HEK293 (cell line): Measurements from ENCODE around the gene PAMR1.

Experiments used
- CTCF ChIA-PET: fragments of 350-600 bp; formaldehyde crosslinking; extraction: SDS; loops from one replicate; lab custom pipeline; 2021; ENCODE audit warnings: antibody characterized with exemption; lab: Yijun Ruan, JAX
- POLR2A ChIA-PET: fragments of 300-600 bp; formaldehyde crosslinking; extraction: SDS; loops from one replicate; lab custom pipeline; 2020; ENCODE audit warnings: antibody characterized with exemption, inconsistent platforms; lab: Yijun Ruan, JAX
- H3K27ac ChIP-seq: fragments of 200-500 bp; sonication (Bioruptor generic); 2 replicates; pipeline ENCODE4 v1.5.1; 2014; ENCODE audit warnings: low read depth, low read length, control low read depth, inconsistent platforms; ENCODE audit errors: extremely low read depth
- H3K36me3 ChIP-seq, 2 experiments: fragments of 200-500 bp in 1 of 2; sonication (Bioruptor generic) in 1 of 2; 1 replicate in 1 of 2; 2 replicates in 1 of 2; pipeline ENCODE4 v1.5.1; 2014 to 2017; ENCODE audit warnings: inconsistent platforms in 2 of 2, low read length in 2 of 2; ENCODE audit not compliant: control insufficient read depth in 2 of 2, insufficient read depth in 1 of 2
- H3K4me1 ChIP-seq: fragments of 200-500 bp; sonication (Bioruptor generic); 2 replicates; pipeline ENCODE4 v1.5.1; 2014; ENCODE audit warnings: mild to moderate bottlenecking, low read length, inconsistent platforms; ENCODE audit not compliant: control insufficient read depth, insufficient read depth
- H3K4me3 ChIP-seq: 2 replicates; pipeline ENCODE4 v1.5.1; 2011; ENCODE audit warnings: low read depth, mild to moderate bottlenecking, control low read depth, low read length, moderate library complexity
- H3K9me3 ChIP-seq: fragments of 200-500 bp; sonication (Bioruptor generic); 2 replicates; pipeline ENCODE4 v1.5.1; 2014; ENCODE audit warnings: low read depth, low read length, inconsistent platforms; ENCODE audit not compliant: control insufficient read depth, insufficient read depth
- BCL11B ChIP-seq: fragments of 450-650 bp; formaldehyde crosslinking; IDR thresholded peaks from 2 replicates; pipeline ENCODE4 v1.5.1; 2016; ENCODE audit warnings: low read depth, missing biosample characterization, missing genetic modification characterization
- MEIS1 ChIP-seq: sonication (generic); formaldehyde crosslinking; IDR thresholded peaks from 2 replicates; pipeline ENCODE4 v1.8.1; 2022; ENCODE audit warnings: missing genetic modification reagents, mild to moderate bottlenecking, borderline replicate concordance
- SCRT2 ChIP-seq: fragments of 450-650 bp; formaldehyde crosslinking; IDR thresholded peaks from 2 replicates; pipeline ENCODE4 v1.5.1; 2016; ENCODE audit warnings: missing biosample characterization, missing genetic modification characterization
- WT1 ChIP-seq: fragments of 450-650 bp; formaldehyde crosslinking; IDR thresholded peaks from 2 replicates; pipeline ENCODE4 v1.5.1; 2016; ENCODE audit warnings: missing biosample characterization, missing genetic modification characterization
- ZFP69B ChIP-seq: fragments of 450-650 bp; formaldehyde crosslinking; IDR thresholded peaks from 2 replicates; pipeline ENCODE4 v1.5.1; 2016; ENCODE audit warnings: missing biosample characterization, missing genetic modification characterization
- ZIC2 ChIP-seq: fragments of 450-650 bp; formaldehyde crosslinking; IDR thresholded peaks from 2 replicates; pipeline ENCODE4 v1.5.1; 2016; ENCODE audit warnings: missing biosample characterization, missing genetic modification characterization
- ZNF169 ChIP-seq: fragments of 450-650 bp; formaldehyde crosslinking; IDR thresholded peaks from 2 replicates; pipeline ENCODE4 v1.5.1; 2016; ENCODE audit warnings: missing biosample characterization, missing genetic modification characterization
- ZNF175 ChIP-seq: fragments of 450-650 bp; formaldehyde crosslinking; IDR thresholded peaks from 2 replicates; pipeline ENCODE4 v1.5.1; 2016; ENCODE audit warnings: missing biosample characterization, missing genetic modification characterization
- ZNF266 ChIP-seq: fragments of 450-650 bp; formaldehyde crosslinking; IDR thresholded peaks from 2 replicates; pipeline ENCODE4 v1.5.1; 2016; ENCODE audit warnings: missing biosample characterization, missing genetic modification characterization, low read depth
- ZNF391 ChIP-seq: fragments of 450-650 bp; formaldehyde crosslinking; IDR thresholded peaks from 2 replicates; pipeline ENCODE4 v1.5.1; 2016; ENCODE audit warnings: low read depth, missing biosample characterization, missing genetic modification characterization, borderline replicate concordance
- ZNF404 ChIP-seq: fragments of 450-650 bp; formaldehyde crosslinking; IDR thresholded peaks from 2 replicates; pipeline ENCODE4 v1.5.1; 2017; ENCODE audit warnings: missing biosample characterization, missing genetic modification characterization
- ZNF544 ChIP-seq: fragments of 450-650 bp; formaldehyde crosslinking; IDR thresholded peaks from 2 replicates; pipeline ENCODE4 v1.5.0; 2017; ENCODE audit warnings: missing biosample characterization, missing genetic modification characterization
- ZNF549 ChIP-seq: fragments of 450-650 bp; IDR thresholded peaks from 2 replicates; pipeline ENCODE4 v1.5.1; 2018; ENCODE audit warnings: missing biosample characterization, missing genetic modification characterization, mild to moderate bottlenecking, inconsistent platforms, moderate library complexity
- ZNF585B ChIP-seq: fragments of 450-650 bp; formaldehyde crosslinking; IDR thresholded peaks from 2 replicates; pipeline ENCODE4 v1.5.1; 2016; ENCODE audit warnings: missing biosample characterization, missing genetic modification characterization
- ZNF654 ChIP-seq: fragments of 450-650 bp; formaldehyde crosslinking; IDR thresholded peaks from 2 replicates; pipeline ENCODE4 v1.5.1; 2016; ENCODE audit warnings: low read depth, missing biosample characterization, missing genetic modification characterization
- ZNF664 ChIP-seq: fragments of 450-650 bp; formaldehyde crosslinking; IDR thresholded peaks from 2 replicates; pipeline ENCODE4 v1.5.1; 2016; ENCODE audit warnings: missing biosample characterization, missing genetic modification characterization
- ZNF747 ChIP-seq: fragments of 450-650 bp; formaldehyde crosslinking; IDR thresholded peaks from 2 replicates; pipeline ENCODE4 v1.5.1; 2016; ENCODE audit warnings: missing biosample characterization, missing genetic modification characterization
- ZNF76 ChIP-seq: fragments of 450-650 bp; formaldehyde crosslinking; IDR thresholded peaks from 2 replicates; pipeline ENCODE4; 2016; ENCODE audit warnings: low read depth, missing biosample characterization, missing genetic modification characterization, borderline replicate concordance
- TF ChIP-seq, protein P1 (sequence below): fragments of 450-650 bp; formaldehyde crosslinking; IDR thresholded peaks from 2 replicates; pipeline ENCODE4 v1.5.1; 2017; ENCODE audit warnings: missing biosample characterization, missing genetic modification characterization
- TF ChIP-seq, protein P2 (sequence below): fragments of 450-650 bp; formaldehyde crosslinking; IDR thresholded peaks from 2 replicates; pipeline ENCODE4 v1.5.1; 2016; ENCODE audit warnings: missing biosample characterization, missing genetic modification characterization
- TF ChIP-seq, protein P3 (sequence below): fragments of 450-650 bp; formaldehyde crosslinking; IDR thresholded peaks from 2 replicates; pipeline ENCODE4 v1.5.1; 2017; ENCODE audit warnings: missing biosample characterization, missing genetic modification characterization
- TF ChIP-seq, protein P4 (sequence below): fragments of 450-650 bp; formaldehyde crosslinking; IDR thresholded peaks from 2 replicates; pipeline ENCODE4 v1.5.1; 2016; ENCODE audit warnings: missing biosample characterization, missing genetic modification characterization, borderline replicate concordance
- TF ChIP-seq, protein P5 (sequence below): fragments of 450-650 bp; formaldehyde crosslinking; IDR thresholded peaks from 2 replicates; pipeline ENCODE4; 2016; ENCODE audit warnings: missing biosample characterization, missing genetic modification characterization

Gene PAMR1

DNA sequence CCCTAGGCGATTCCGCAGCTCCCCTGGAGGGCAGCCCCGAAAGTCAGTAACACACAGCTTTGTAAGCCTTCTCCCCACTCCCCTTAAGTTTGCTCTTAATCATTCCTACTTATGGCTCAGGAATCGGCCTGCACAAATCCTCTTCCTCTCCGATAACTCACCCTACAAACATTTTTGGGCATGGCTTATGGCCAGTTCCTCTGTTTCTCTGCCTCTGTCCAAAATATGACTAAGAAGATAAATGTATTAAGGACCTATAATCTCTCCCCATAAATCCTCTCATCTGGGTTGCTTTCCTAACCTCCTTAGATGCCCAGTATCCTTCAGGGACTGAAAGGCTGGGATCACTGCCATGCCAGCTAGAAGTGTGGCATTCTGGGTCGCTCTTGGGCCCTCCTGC lies 41.0 kb downstream of the PAMR1 start:
- H3K4me3 ChIP-seq, result no peak overlapping the region
- TF ChIP-seq ZNF404 (tag by site-specific recombination), result no peak
- TF ChIP-seq MEIS1 (CRISPR knock-in tag), result no peak
- no peak for TF ChIP-seq ZNF266 (tag by site-specific recombination)
- no peak for TF ChIP-seq ZNF544
- TF ChIP-seq ZNF664 (tag by site-specific recombination), result no peak
- TF ChIP-seq SCRT2 (tag by site-specific recombination), result no peak
- no peak for TF ChIP-seq ZFP69B (tag by site-specific recombination)
- TF ChIP-seq, protein P1, sequence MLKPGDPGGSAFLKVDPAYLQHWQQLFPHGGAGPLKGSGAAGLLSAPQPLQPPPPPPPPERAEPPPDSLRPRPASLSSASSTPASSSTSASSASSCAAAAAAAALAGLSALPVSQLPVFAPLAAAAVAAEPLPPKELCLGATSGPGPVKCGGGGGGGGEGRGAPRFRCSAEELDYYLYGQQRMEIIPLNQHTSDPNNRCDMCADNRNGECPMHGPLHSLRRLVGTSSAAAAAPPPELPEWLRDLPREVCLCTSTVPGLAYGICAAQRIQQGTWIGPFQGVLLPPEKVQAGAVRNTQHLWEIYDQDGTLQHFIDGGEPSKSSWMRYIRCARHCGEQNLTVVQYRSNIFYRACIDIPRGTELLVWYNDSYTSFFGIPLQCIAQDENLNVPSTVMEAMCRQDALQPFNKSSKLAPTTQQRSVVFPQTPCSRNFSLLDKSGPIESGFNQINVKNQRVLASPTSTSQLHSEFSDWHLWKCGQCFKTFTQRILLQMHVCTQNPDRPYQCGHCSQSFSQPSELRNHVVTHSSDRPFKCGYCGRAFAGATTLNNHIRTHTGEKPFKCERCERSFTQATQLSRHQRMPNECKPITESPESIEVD, result no peak
- TF ChIP-seq ZNF169 (tag by site-specific recombination), result no peak
- no peak for TF ChIP-seq ZNF747 (tag by site-specific recombination)
- no peak for TF ChIP-seq ZNF175 (tag by site-specific recombination)
- TF ChIP-seq ZNF654 (tag by site-specific recombination), result no peak
- TF ChIP-seq, all 188 proteins: peak for 0
- ChIA-PET CTCF (interaction anchor here (0.5 to 2.1 kb wide), 12 partner anchors 8 to 995 kb away, joined by 3 to 13 read pairs (median 5); no protein-coding TSS in a partner anchor), POLR2A (no interaction called here)
- no peaks in the 10 kb centered on the region for H3K36me3 ChIP-seq
- no peaks in the 10 kb centered on the region for H3K4me1 ChIP-seq
- H3K27ac ChIP-seq, result no peak overlapping the region
- no peaks in the 10 kb centered on the region for H3K9me3 ChIP-seq

DNA sequence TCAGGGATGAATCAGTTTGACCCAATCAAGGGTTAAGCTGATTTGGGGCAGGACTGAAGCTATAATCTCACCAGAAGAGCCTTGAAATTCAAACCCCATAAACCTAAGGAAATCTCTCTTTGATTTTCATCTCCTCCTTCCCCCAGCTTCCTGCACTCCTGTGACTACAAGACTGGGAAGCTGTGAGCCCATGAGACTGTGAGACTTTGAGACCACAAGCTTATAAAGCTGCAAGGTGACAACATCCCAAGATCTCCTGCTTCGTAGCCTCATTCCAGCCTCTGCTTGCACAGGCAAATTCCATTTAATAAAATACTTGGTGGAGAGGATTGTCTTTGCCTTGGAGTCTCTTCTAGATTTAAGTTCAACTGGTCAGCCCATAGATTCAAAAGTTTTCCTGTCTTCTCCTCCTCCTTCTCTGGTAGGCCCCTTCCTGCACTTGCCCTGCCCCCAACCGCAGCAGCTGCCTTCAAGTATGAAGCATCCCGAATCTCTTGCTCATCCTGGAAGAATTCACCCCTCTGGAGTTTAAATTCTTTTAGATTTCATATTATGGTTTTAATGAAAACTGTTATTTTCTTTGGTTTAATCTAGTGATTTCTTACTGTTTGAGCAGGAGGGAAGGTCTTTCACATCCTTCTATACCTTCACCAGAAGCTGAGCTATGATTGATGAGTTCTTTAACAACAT lies 42.1 kb downstream of the PAMR1 start:
- no peaks in the 10 kb centered on the region for H3K4me1 ChIP-seq
- TF ChIP-seq ZIC2 (no peak), ZNF585B (tag by site-specific recombination) (no peak), WT1 (no peak), ZNF549 (no peak), ZNF391 (tag by site-specific recombination) (no peak), ZNF76 (tag by site-specific recombination) (no peak), BCL11B (tag by site-specific recombination) (no peak)
- TF ChIP-seq, protein P2, sequence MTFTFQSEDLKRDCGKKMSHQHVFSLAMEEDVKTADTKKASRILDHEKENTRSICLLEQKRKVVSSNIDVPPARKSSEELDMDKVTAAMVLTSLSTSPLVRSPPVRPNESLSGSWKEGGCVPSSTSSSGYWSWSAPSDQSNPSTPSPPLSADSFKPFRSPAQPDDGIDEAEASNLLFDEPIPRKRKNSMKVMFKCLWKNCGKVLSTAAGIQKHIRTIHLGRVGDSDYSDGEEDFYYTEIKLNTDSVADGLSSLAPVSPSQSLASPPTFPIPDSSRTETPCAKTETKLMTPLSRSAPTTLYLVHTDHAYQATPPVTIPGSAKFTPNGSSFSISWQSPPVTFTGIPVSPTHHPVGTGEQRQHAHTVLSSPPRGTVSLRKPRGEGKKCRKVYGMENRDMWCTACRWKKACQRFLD (tag by site-specific recombination), result no peak
- TF ChIP-seq, protein P3, sequence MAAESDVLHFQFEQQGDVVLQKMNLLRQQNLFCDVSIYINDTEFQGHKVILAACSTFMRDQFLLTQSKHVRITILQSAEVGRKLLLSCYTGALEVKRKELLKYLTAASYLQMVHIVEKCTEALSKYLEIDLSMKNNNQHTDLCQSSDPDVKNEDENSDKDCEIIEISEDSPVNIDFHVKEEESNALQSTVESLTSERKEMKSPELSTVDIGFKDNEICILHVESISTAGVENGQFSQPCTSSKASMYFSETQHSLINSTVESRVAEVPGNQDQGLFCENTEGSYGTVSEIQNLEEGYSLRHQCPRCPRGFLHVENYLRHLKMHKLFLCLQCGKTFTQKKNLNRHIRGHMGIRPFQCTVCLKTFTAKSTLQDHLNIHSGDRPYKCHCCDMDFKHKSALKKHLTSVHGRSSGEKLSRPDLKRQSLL (tag by site-specific recombination), result no peak
- TF ChIP-seq, protein P4, sequence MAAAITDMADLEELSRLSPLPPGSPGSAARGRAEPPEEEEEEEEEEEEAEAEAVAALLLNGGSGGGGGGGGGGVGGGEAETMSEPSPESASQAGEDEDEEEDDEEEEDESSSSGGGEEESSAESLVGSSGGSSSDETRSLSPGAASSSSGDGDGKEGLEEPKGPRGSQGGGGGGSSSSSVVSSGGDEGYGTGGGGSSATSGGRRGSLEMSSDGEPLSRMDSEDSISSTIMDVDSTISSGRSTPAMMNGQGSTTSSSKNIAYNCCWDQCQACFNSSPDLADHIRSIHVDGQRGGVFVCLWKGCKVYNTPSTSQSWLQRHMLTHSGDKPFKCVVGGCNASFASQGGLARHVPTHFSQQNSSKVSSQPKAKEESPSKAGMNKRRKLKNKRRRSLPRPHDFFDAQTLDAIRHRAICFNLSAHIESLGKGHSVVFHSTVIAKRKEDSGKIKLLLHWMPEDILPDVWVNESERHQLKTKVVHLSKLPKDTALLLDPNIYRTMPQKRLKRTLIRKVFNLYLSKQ (tag by site-specific recombination), result no peak
- TF ChIP-seq, protein P5, sequence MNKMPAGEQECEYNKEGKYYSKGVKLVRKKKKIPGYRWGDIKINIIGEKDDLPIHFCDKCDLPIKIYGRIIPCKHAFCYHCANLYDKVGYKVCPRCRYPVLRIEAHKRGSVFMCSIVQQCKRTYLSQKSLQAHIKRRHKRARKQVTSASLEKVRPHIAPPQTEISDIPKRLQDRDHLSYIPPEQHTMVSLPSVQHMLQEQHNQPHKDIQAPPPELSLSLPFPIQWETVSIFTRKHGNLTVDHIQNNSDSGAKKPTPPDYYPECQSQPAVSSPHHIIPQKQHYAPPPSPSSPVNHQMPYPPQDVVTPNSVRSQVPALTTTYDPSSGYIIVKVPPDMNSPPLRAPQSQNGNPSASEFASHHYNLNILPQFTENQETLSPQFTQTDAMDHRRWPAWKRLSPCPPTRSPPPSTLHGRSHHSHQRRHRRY (tag by site-specific recombination), result no peak
- no peak overlapping the region for H3K27ac ChIP-seq
- ChIA-PET CTCF (interaction anchor here (0.6 to 2.1 kb wide), 2 partner anchors 783 to 990 kb away, joined by 3 to 8 read pairs; no protein-coding TSS in a partner anchor), POLR2A (no interaction called here)
- no peak overlapping the region for H3K4me3 ChIP-seq
- no peaks in the 10 kb centered on the region for H3K36me3 ChIP-seq
- no peaks in the 10 kb centered on the region for H3K9me3 ChIP-seq
